HEK293 (cell line): ENCODE data around the gene TRIM46.

Experiments
- CTCF ChIA-PET: fragments of 350-600 bp; formaldehyde crosslinking; extraction: SDS; loops from one replicate; lab custom pipeline; 2021; ENCODE audit warnings: antibody characterized with exemption; lab: Yijun Ruan, JAX
- POLR2A ChIA-PET: fragments of 300-600 bp; formaldehyde crosslinking; extraction: SDS; loops from one replicate; lab custom pipeline; 2020; ENCODE audit warnings: antibody characterized with exemption, inconsistent platforms; lab: Yijun Ruan, JAX
- H3K27ac ChIP-seq: fragments of 200-500 bp; sonication (Bioruptor generic); 2 replicates; pipeline ENCODE4 v1.5.1; 2014; ENCODE audit warnings: low read depth, low read length, control low read depth, inconsistent platforms; ENCODE audit errors: extremely low read depth
- H3K36me3 ChIP-seq, 2 experiments: fragments of 200-500 bp in 1 of 2; sonication (Bioruptor generic) in 1 of 2; 1 replicate in 1 of 2; 2 replicates in 1 of 2; pipeline ENCODE4 v1.5.1; 2014 to 2017; ENCODE audit warnings: inconsistent platforms in 2 of 2, low read length in 2 of 2; ENCODE audit not compliant: control insufficient read depth in 2 of 2, insufficient read depth in 1 of 2
- H3K4me1 ChIP-seq: fragments of 200-500 bp; sonication (Bioruptor generic); 2 replicates; pipeline ENCODE4 v1.5.1; 2014; ENCODE audit warnings: mild to moderate bottlenecking, low read length, inconsistent platforms; ENCODE audit not compliant: control insufficient read depth, insufficient read depth
- H3K4me3 ChIP-seq: 2 replicates; pipeline ENCODE4 v1.5.1; 2011; ENCODE audit warnings: low read depth, mild to moderate bottlenecking, control low read depth, low read length, moderate library complexity
- H3K9me3 ChIP-seq: fragments of 200-500 bp; sonication (Bioruptor generic); 2 replicates; pipeline ENCODE4 v1.5.1; 2014; ENCODE audit warnings: low read depth, low read length, inconsistent platforms; ENCODE audit not compliant: control insufficient read depth, insufficient read depth
- HOXD13 ChIP-seq: sonication (generic); formaldehyde crosslinking; IDR thresholded peaks from 2 replicates; pipeline ENCODE4 v1.8.0; 2022; ENCODE audit warnings: missing genetic modification reagents, borderline replicate concordance
- ZBTB17 ChIP-seq: fragments of 450-650 bp; formaldehyde crosslinking; IDR thresholded peaks from 2 replicates; pipeline ENCODE4 v1.5.1; 2016; ENCODE audit warnings: missing biosample characterization, missing genetic modification characterization
- ZBTB21 ChIP-seq: fragments of 450-650 bp; formaldehyde crosslinking; IDR thresholded peaks from 2 replicates; pipeline ENCODE4 v1.5.1; 2017; ENCODE audit warnings: missing biosample characterization, missing genetic modification characterization
- ZBTB48 ChIP-seq: fragments of 450-650 bp; formaldehyde crosslinking; IDR thresholded peaks from 2 replicates; pipeline ENCODE4 v1.5.1; 2016; ENCODE audit warnings: missing biosample characterization, missing genetic modification characterization
- ZFP37 ChIP-seq: fragments of 450-650 bp; formaldehyde crosslinking; IDR thresholded peaks from 2 replicates; pipeline ENCODE4 v1.5.1; 2016; ENCODE audit warnings: missing biosample characterization, missing genetic modification characterization
- ZNF121 ChIP-seq: fragments of 450-650 bp; formaldehyde crosslinking; IDR thresholded peaks from 2 replicates; pipeline ENCODE4 v1.5.1; 2016; ENCODE audit warnings: missing biosample characterization, missing genetic modification characterization
- ZNF155 ChIP-seq: fragments of 450-650 bp; formaldehyde crosslinking; IDR thresholded peaks from 2 replicates; pipeline ENCODE4 v1.5.1; 2016; ENCODE audit warnings: missing biosample characterization, missing genetic modification characterization
- ZNF292 ChIP-seq: fragments of 450-650 bp; formaldehyde crosslinking; IDR thresholded peaks from 2 replicates; pipeline ENCODE4 v1.5.1; 2016; ENCODE audit warnings: low read depth, missing biosample characterization, missing genetic modification characterization, borderline replicate concordance
- ZNF404 ChIP-seq: fragments of 450-650 bp; formaldehyde crosslinking; IDR thresholded peaks from 2 replicates; pipeline ENCODE4 v1.5.1; 2017; ENCODE audit warnings: missing biosample characterization, missing genetic modification characterization
- ZNF449 ChIP-seq: fragments of 450-650 bp; formaldehyde crosslinking; IDR thresholded peaks from 2 replicates; pipeline ENCODE4 v1.5.1; 2017; ENCODE audit warnings: missing biosample characterization, mild to moderate bottlenecking, missing genetic modification characterization, moderate library complexity
- ZNF639 ChIP-seq: fragments of 450-650 bp; formaldehyde crosslinking; IDR thresholded peaks from 2 replicates; pipeline ENCODE4 v1.5.1; 2016; ENCODE audit warnings: missing biosample characterization, missing genetic modification characterization
- ZNF658 ChIP-seq: fragments of 450-650 bp; formaldehyde crosslinking; IDR thresholded peaks from 2 replicates; pipeline ENCODE4; 2016; ENCODE audit warnings: missing biosample characterization, missing genetic modification characterization
- ZNF704 ChIP-seq: fragments of 450-650 bp; formaldehyde crosslinking; IDR thresholded peaks from 2 replicates; pipeline ENCODE4 v1.5.1; 2016; ENCODE audit warnings: missing biosample characterization, missing genetic modification characterization
- ZSCAN23 ChIP-seq: fragments of 450-650 bp; formaldehyde crosslinking; IDR thresholded peaks from 2 replicates; pipeline ENCODE4 v1.5.1; 2016; ENCODE audit warnings: missing biosample characterization, missing genetic modification characterization
- ZSCAN30 ChIP-seq: fragments of 450-650 bp; IDR thresholded peaks from 2 replicates; pipeline ENCODE4 v1.5.1; 2018; ENCODE audit warnings: missing biosample characterization, mild to moderate bottlenecking, missing genetic modification characterization, moderate library complexity
- TF ChIP-seq, protein P1 (sequence below): fragments of 450-650 bp; formaldehyde crosslinking; IDR thresholded peaks from 2 replicates; pipeline ENCODE4 v1.5.1; 2016; ENCODE audit warnings: missing biosample characterization, missing genetic modification characterization, borderline replicate concordance
- TF ChIP-seq, protein P2 (sequence below): fragments of 450-650 bp; formaldehyde crosslinking; IDR thresholded peaks from 2 replicates; pipeline ENCODE4 v1.5.1; 2016; ENCODE audit warnings: missing biosample characterization, missing genetic modification characterization
- TF ChIP-seq, protein P3 (sequence below): fragments of 450-650 bp; formaldehyde crosslinking; IDR thresholded peaks from 2 replicates; pipeline ENCODE4 v1.5.1; 2016; ENCODE audit warnings: missing biosample characterization, missing genetic modification characterization
- TF ChIP-seq, protein P4 (sequence below): fragments of 450-650 bp; formaldehyde crosslinking; IDR thresholded peaks from 2 replicates; pipeline ENCODE4 v1.5.0; 2017; ENCODE audit warnings: missing biosample characterization, missing genetic modification characterization, borderline replicate concordance

Gene TRIM46

DNA sequence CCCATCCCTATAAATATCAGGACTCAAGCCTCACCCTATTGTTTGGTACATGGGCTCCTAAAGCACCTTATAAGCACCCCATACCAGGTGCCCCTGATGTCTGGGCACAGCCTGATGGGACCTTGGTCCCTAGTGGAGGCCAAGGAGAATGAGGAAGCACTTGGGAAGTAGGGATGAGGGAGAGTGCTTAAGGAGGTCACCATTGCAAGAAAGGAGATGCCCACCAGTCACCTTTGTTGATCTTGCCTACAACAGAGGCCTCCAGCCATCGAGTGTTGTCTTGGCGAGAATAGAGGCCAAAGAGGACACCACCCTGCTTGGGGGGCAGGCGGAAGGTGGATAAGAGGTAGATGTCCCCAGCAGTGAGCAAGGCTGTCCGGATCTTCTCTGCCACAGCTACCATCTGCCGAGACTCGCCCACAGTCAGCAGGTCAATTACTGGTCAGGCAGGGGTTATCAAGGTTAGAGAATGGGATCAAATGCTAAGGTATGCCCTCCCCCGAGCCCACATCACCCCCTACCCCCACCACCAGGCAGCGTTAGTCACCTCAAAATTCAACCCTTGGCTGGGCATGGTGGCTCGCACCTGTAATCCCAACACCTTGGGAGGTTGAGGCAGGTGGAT lies 32.4 kb downstream of the TRIM46 start:
- no peaks in the 10 kb centered on the region for H3K9me3 ChIP-seq
- TF ChIP-seq ZNF449 (tag by site-specific recombination) (no peak), ZNF639 (tag by site-specific recombination) (no peak), ZNF658 (no peak), ZFP37 (tag by site-specific recombination) (no peak), ZBTB21 (tag by site-specific recombination) (no peak), ZSCAN23 (tag by site-specific recombination) (no peak), ZNF292 (no peak), ZNF704 (tag by site-specific recombination) (no peak), HOXD13 (CRISPR knock-in tag) (no peak), ZBTB48 (no peak), ZNF404 (tag by site-specific recombination) (no peak), ZSCAN30 (no peak), ZNF121 (tag by site-specific recombination) (no peak), ZNF155 (tag by site-specific recombination) (no peak), ZBTB17 (tag by site-specific recombination) (no peak)
- TF ChIP-seq, protein P1, sequence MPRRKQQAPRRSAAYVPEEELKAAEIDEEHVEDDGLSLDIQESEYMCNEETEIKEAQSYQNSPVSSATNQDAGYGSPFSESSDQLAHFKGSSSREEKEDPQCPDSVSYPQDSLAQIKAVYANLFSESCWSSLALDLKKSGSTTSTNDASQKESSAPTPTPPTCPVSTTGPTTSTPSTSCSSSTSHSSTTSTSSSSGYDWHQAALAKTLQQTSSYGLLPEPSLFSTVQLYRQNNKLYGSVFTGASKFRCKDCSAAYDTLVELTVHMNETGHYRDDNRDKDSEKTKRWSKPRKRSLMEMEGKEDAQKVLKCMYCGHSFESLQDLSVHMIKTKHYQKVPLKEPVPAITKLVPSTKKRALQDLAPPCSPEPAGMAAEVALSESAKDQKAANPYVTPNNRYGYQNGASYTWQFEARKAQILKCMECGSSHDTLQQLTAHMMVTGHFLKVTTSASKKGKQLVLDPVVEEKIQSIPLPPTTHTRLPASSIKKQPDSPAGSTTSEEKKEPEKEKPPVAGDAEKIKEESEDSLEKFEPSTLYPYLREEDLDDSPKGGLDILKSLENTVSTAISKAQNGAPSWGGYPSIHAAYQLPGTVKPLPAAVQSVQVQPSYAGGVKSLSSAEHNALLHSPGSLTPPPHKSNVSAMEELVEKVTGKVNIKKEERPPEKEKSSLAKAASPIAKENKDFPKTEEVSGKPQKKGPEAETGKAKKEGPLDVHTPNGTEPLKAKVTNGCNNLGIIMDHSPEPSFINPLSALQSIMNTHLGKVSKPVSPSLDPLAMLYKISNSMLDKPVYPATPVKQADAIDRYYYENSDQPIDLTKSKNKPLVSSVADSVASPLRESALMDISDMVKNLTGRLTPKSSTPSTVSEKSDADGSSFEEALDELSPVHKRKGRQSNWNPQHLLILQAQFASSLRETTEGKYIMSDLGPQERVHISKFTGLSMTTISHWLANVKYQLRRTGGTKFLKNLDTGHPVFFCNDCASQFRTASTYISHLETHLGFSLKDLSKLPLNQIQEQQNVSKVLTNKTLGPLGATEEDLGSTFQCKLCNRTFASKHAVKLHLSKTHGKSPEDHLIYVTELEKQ (tag by site-specific recombination), result no peak
- TF ChIP-seq, protein P2, sequence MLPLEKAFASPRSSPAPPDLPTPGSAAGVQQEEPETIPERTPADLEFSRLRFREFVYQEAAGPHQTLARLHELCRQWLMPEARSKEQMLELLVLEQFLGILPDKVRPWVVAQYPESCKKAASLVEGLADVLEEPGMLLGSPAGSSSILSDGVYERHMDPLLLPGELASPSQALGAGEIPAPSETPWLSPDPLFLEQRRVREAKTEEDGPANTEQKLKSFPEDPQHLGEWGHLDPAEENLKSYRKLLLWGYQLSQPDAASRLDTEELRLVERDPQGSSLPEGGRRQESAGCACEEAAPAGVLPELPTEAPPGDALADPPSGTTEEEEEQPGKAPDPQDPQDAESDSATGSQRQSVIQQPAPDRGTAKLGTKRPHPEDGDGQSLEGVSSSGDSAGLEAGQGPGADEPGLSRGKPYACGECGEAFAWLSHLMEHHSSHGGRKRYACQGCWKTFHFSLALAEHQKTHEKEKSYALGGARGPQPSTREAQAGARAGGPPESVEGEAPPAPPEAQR (tag by site-specific recombination), result no peak
- TF ChIP-seq, protein P3, sequence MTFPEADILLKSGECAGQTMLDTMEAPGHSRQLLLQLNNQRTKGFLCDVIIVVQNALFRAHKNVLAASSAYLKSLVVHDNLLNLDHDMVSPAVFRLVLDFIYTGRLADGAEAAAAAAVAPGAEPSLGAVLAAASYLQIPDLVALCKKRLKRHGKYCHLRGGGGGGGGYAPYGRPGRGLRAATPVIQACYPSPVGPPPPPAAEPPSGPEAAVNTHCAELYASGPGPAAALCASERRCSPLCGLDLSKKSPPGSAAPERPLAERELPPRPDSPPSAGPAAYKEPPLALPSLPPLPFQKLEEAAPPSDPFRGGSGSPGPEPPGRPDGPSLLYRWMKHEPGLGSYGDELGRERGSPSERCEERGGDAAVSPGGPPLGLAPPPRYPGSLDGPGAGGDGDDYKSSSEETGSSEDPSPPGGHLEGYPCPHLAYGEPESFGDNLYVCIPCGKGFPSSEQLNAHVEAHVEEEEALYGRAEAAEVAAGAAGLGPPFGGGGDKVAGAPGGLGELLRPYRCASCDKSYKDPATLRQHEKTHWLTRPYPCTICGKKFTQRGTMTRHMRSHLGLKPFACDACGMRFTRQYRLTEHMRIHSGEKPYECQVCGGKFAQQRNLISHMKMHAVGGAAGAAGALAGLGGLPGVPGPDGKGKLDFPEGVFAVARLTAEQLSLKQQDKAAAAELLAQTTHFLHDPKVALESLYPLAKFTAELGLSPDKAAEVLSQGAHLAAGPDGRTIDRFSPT, result no peak
- TF ChIP-seq, protein P4, sequence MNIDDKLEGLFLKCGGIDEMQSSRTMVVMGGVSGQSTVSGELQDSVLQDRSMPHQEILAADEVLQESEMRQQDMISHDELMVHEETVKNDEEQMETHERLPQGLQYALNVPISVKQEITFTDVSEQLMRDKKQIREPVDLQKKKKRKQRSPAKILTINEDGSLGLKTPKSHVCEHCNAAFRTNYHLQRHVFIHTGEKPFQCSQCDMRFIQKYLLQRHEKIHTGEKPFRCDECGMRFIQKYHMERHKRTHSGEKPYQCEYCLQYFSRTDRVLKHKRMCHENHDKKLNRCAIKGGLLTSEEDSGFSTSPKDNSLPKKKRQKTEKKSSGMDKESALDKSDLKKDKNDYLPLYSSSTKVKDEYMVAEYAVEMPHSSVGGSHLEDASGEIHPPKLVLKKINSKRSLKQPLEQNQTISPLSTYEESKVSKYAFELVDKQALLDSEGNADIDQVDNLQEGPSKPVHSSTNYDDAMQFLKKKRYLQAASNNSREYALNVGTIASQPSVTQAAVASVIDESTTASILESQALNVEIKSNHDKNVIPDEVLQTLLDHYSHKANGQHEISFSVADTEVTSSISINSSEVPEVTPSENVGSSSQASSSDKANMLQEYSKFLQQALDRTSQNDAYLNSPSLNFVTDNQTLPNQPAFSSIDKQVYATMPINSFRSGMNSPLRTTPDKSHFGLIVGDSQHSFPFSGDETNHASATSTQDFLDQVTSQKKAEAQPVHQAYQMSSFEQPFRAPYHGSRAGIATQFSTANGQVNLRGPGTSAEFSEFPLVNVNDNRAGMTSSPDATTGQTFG, result no peak
- H3K36me3 ChIP-seq, result peaks cover 0 to 19% of the 10 kb centered on the region in 2 experiments; a peak in 1 of 3 replicates
- no peak overlapping the region for H3K4me3 ChIP-seq
- CTCF ChIA-PET, result interaction anchor here (0.6 to 3.3 kb wide), 6 partner anchors 19 to 389 kb away, joined by 3 to 27 read pairs (median 4); no protein-coding TSS in a partner anchor
- H3K4me1 ChIP-seq, result peaks cover 4% of the 10 kb centered on the region
- no peak overlapping the region for H3K27ac ChIP-seq
- POLR2A ChIA-PET, result no interaction called here
